WTC11 (cell line): ENCODE results near the gene U2SURP.
"Not testable (repeated sequence)": the region's sequence is repeated elsewhere in the genome, so short reads cannot be mapped to it uniquely, and the experiment has no call there.

Experiments used
- CREB1 ChIP-seq: sonication (generic); formaldehyde crosslinking; IDR thresholded peaks from 2 replicates; pipeline ENCODE4 v1.8.0; 2023; ENCODE audit warnings: mild to moderate bottlenecking, missing genetic modification reagents
- CTCF ChIP-seq: fragments of 200-600 bp; IDR thresholded peaks from 2 replicates; pipeline ENCODE4 v1.8.0; 2022; ENCODE audit warnings: antibody characterized with exemption
- HMGXB4 ChIP-seq: sonication (generic); formaldehyde crosslinking; IDR thresholded peaks from 2 replicates; pipeline ENCODE4 v1.8.1; 2023; ENCODE audit warnings: mild to moderate bottlenecking, moderate library complexity, missing genetic modification reagents
- SMAD3 ChIP-seq: sonication (generic); formaldehyde crosslinking; IDR thresholded peaks from 2 replicates; pipeline ENCODE4 v1.8.0; 2022; ENCODE audit warnings: missing genetic modification reagents, mild to moderate bottlenecking, borderline replicate concordance
- USF1 ChIP-seq: sonication (generic); formaldehyde crosslinking; IDR thresholded peaks from 2 replicates; pipeline ENCODE4 v1.8.0; 2022; ENCODE audit warnings: mild to moderate bottlenecking, missing genetic modification reagents

GRCh38 chr3:143031796-143032387 is 30.5 kb downstream of the U2SURP start:
- TF ChIP-seq CTCF; SMAD3; CREB1 (CRISPR knock-in tag); USF1 (CRISPR knock-in tag); HMGXB4 (CRISPR knock-in tag): not testable (repeated sequence)
